ENCODE results near the gene RBBP6.

Gene RBBP6

GRCh38 chr16:24540602-24541210, 1.3 kb downstream of the RBBP6 start:
- POLR2A ChIA-PET, result interaction anchor here (1.0 kb wide), 1 partner anchor 9 kb away, joined by 4 read pairs; no protein-coding TSS in a partner anchor
- peak overlapping the region; percentile 77 to 100 (median 95) for H3K4me3 ChIP-seq (ENCODE audit: control insufficient read depth in 1 of 7, extremely low read depth in 1 of 7, insufficient read depth in 4 of 7, low read depth in 2 of 7, low read length in 6 of 7)
- H3K36me3 ChIP-seq (ENCODE audit: control insufficient read depth in 4 of 4, insufficient read depth in 4 of 4, low read length in 3 of 4), result peaks cover 0 to 16% (median 6%) of the 10 kb centered on the region in 4 experiments
- peaks cover 20 to 43% (median 28%) of the 10 kb centered on the region in 4 experiments for H3K4me1 ChIP-seq (ENCODE audit: control extremely low read depth in 1 of 4, control insufficient read depth in 4 of 4, insufficient read depth in 4 of 4, low read length in 3 of 4)
- peak in 2 of 3 donors; percentile 21 to 38 for DNase-seq
- CTCF ChIA-PET, result interaction anchor here (0.9 to 1.2 kb wide), 2 partner anchors 9 to 24 kb away, joined by 3 to 8 read pairs; no protein-coding TSS in a partner anchor
- no peaks in the 10 kb centered on the region for H3K27me3 ChIP-seq (replicated peaks in 2 of 5; ENCODE audit: control insufficient read depth in 4 of 5, insufficient read depth in 5 of 5, low read length in 4 of 5)
- H3K9me3 ChIP-seq (ENCODE audit: control extremely low read depth in 1 of 5, control insufficient read depth in 4 of 5, insufficient read depth in 2 of 5, low read depth in 1 of 5, low read length in 4 of 5), result no peaks in the 10 kb centered on the region
- WGBS (ENCODE audit: insufficient coverage), result 1% methylated on average over 9 of the region's 12 CpGs
- H3K27ac ChIP-seq (ENCODE audit: insufficient read depth in 1 of 2, low read depth in 1 of 2, low read length in 2 of 2, poor library complexity in 1 of 2, severe bottlenecking in 2 of 2), result peak overlapping the region; percentile 98 to 99

GRCh38 chr16:24541233-24541933, 2.0 kb downstream of the RBBP6 start:
- peaks cover 20 to 43% (median 28%) of the 10 kb centered on the region in 4 experiments for H3K4me1 ChIP-seq (ENCODE audit: control extremely low read depth in 1 of 4, control insufficient read depth in 4 of 4, insufficient read depth in 4 of 4, low read length in 3 of 4)
- H3K27me3 ChIP-seq (replicated peaks in 2 of 5; ENCODE audit: control insufficient read depth in 4 of 5, insufficient read depth in 5 of 5, low read length in 4 of 5), result no peaks in the 10 kb centered on the region
- peaks cover 2 to 18% (median 10%) of the 10 kb centered on the region in 4 experiments for H3K36me3 ChIP-seq (ENCODE audit: control insufficient read depth in 4 of 4, insufficient read depth in 4 of 4, low read length in 3 of 4)
- ChIA-PET CTCF (interaction anchor here (1.2 kb wide), 1 partner anchor 8 kb away, joined by 8 read pairs; no protein-coding TSS in a partner anchor), POLR2A (interaction anchor here (0.7 to 1.0 kb wide), 2 partner anchors 10 to 374 kb away, joined by 3 to 4 read pairs; no protein-coding TSS in a partner anchor)
- peak overlapping the region; percentile 98 to 99 for H3K27ac ChIP-seq (ENCODE audit: insufficient read depth in 1 of 2, low read depth in 1 of 2, low read length in 2 of 2, poor library complexity in 1 of 2, severe bottlenecking in 2 of 2)
- peak in 2 of 3 donors; percentile 7 to 26 for DNase-seq
- H3K9me3 ChIP-seq (ENCODE audit: control extremely low read depth in 1 of 5, control insufficient read depth in 4 of 5, insufficient read depth in 2 of 5, low read depth in 1 of 5, low read length in 4 of 5), result no peaks in the 10 kb centered on the region
- no CpG with 5 or more reads among the region's 7 CpGs for WGBS (ENCODE audit: insufficient coverage)
- H3K4me3 ChIP-seq (ENCODE audit: control insufficient read depth in 1 of 7, extremely low read depth in 1 of 7, insufficient read depth in 4 of 7, low read depth in 2 of 7, low read length in 6 of 7), result peak overlapping the region in 6 of 7 experiments; percentile 91 to 100 (median 96)

DNA sequence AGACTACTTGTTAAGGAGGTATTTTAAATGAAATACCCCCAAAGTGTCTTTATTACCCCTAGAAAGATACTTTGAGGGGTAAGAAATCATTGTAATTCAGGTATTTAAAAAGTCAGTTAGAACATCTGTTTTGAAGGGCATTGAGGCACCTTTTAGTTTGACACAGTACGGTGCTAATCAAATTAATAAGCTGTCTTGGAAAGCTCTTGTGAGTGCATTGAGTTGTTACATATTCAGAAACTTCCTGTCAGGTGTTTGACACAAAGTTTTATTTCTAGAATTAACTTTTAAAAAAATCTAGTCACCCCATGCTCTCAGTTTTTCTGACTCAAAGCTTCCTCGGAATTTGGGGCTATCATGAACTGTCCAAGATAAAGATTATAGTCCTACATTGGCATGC, 4.6 kb downstream of the RBBP6 start:
- ChIA-PET CTCF (interaction anchor here (0.9 kb wide), 1 partner anchor 10 kb away, joined by 3 read pairs; no protein-coding TSS in a partner anchor), POLR2A (interaction anchor here (0.6 kb wide), 1 partner anchor 695 kb away, joined by 3 read pairs; no protein-coding TSS in a partner anchor)
- Histone ChIP-seq H3K4me1 (ENCODE audit: control extremely low read depth in 1 of 4, control insufficient read depth in 4 of 4, insufficient read depth in 4 of 4, low read length in 3 of 4) (peaks cover 14 to 37% (median 24%) of the 10 kb centered on the region in 4 experiments), H3K4me3 (ENCODE audit: control insufficient read depth in 1 of 7, extremely low read depth in 1 of 7, insufficient read depth in 4 of 7, low read depth in 2 of 7, low read length in 6 of 7) (peak overlapping the region in 5 of 7 experiments; percentile 2 to 63 (median 11)), H3K27ac (ENCODE audit: insufficient read depth in 1 of 2, low read depth in 1 of 2, low read length in 2 of 2, poor library complexity in 1 of 2, severe bottlenecking in 2 of 2) (no peak overlapping the region), H3K9me3 (ENCODE audit: control extremely low read depth in 1 of 5, control insufficient read depth in 4 of 5, insufficient read depth in 2 of 5, low read depth in 1 of 5, low read length in 4 of 5) (no peaks in the 10 kb centered on the region), H3K27me3 (replicated peaks in 2 of 5; ENCODE audit: control insufficient read depth in 4 of 5, insufficient read depth in 5 of 5, low read length in 4 of 5) (no peaks in the 10 kb centered on the region), H3K36me3 (ENCODE audit: control insufficient read depth in 4 of 4, insufficient read depth in 4 of 4, low read length in 3 of 4) (peaks cover 14 to 32% (median 24%) of the 10 kb centered on the region in 4 experiments)
- DNase-seq, result no peak
- WGBS (ENCODE audit: insufficient coverage), result 40% methylated on average over 1 of the region's 2 CpGs

GRCh38 chr16:24544640-24545039, 5.3 kb downstream of the RBBP6 start:
- CTCF ChIA-PET, result no interaction called here
- POLR2A ChIA-PET, result interaction anchor here (0.6 kb wide), 1 partner anchor 695 kb away, joined by 3 read pairs; no protein-coding TSS in a partner anchor
- H3K4me1 ChIP-seq (ENCODE audit: control extremely low read depth in 1 of 4, control insufficient read depth in 4 of 4, insufficient read depth in 4 of 4, low read length in 3 of 4), result peaks cover 14 to 35% (median 23%) of the 10 kb centered on the region in 4 experiments
- no peaks in the 10 kb centered on the region for H3K27me3 ChIP-seq (replicated peaks in 2 of 5; ENCODE audit: control insufficient read depth in 4 of 5, insufficient read depth in 5 of 5, low read length in 4 of 5)
- no peak for DNase-seq
- H3K36me3 ChIP-seq (ENCODE audit: control insufficient read depth in 4 of 4, insufficient read depth in 4 of 4, low read length in 3 of 4), result peaks cover 14 to 39% (median 29%) of the 10 kb centered on the region in 4 experiments
- no peaks in the 10 kb centered on the region for H3K9me3 ChIP-seq (ENCODE audit: control extremely low read depth in 1 of 5, control insufficient read depth in 4 of 5, insufficient read depth in 2 of 5, low read depth in 1 of 5, low read length in 4 of 5)
- H3K27ac ChIP-seq (ENCODE audit: insufficient read depth in 1 of 2, low read depth in 1 of 2, low read length in 2 of 2, poor library complexity in 1 of 2, severe bottlenecking in 2 of 2), result no peak overlapping the region
- WGBS (ENCODE audit: insufficient coverage), result 97% methylated on average over 3 of the region's 3 CpGs
- H3K4me3 ChIP-seq (ENCODE audit: control insufficient read depth in 1 of 7, extremely low read depth in 1 of 7, insufficient read depth in 4 of 7, low read depth in 2 of 7, low read length in 6 of 7), result no peak overlapping the region

DNA sequence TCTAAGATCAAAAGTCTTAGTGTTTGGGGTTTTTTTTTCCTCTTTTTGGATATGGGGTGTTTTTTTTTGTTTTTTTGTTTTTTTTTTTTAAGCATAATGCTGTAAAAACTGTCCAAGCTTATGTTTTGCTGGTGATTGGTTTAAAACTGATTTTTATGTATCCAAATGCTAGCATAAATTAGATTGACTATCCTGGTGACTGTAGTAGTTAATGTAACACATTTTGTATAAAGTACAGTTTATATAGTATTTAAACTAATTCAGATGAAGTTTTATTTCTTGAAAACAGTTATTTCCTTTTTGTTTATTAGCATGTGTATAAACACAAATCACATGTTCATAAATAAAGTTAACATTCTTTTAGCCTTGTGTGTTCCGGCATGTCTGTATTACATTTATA, 10.9 kb downstream of the RBBP6 start:
- Histone ChIP-seq H3K4me3 (ENCODE audit: control insufficient read depth in 1 of 7, extremely low read depth in 1 of 7, insufficient read depth in 4 of 7, low read depth in 2 of 7, low read length in 6 of 7) (no peak overlapping the region), H3K36me3 (ENCODE audit: control insufficient read depth in 4 of 4, insufficient read depth in 4 of 4, low read length in 3 of 4) (peaks cover 29 to 62% (median 39%) of the 10 kb centered on the region in 4 experiments), H3K9me3 (ENCODE audit: control extremely low read depth in 1 of 5, control insufficient read depth in 4 of 5, insufficient read depth in 2 of 5, low read depth in 1 of 5, low read length in 4 of 5) (no peaks in the 10 kb centered on the region), H3K4me1 (ENCODE audit: control extremely low read depth in 1 of 4, control insufficient read depth in 4 of 4, insufficient read depth in 4 of 4, low read length in 3 of 4) (no peaks in the 10 kb centered on the region), H3K27me3 (replicated peaks in 2 of 5; ENCODE audit: control insufficient read depth in 4 of 5, insufficient read depth in 5 of 5, low read length in 4 of 5) (no peaks in the 10 kb centered on the region), H3K27ac (ENCODE audit: insufficient read depth in 1 of 2, low read depth in 1 of 2, low read length in 2 of 2, poor library complexity in 1 of 2, severe bottlenecking in 2 of 2) (no peak overlapping the region)
- DNase-seq, result no peak
- POLR2A ChIA-PET, result interaction anchor here (0.7 kb wide), 1 partner anchor 11 kb away, joined by 3 read pairs; the partner anchor contains the start of gene RBBP6
- CTCF ChIA-PET, result no interaction called here
- WGBS (ENCODE audit: insufficient coverage), result no CpG with 5 or more reads among the region's 1 CpG

DNA sequence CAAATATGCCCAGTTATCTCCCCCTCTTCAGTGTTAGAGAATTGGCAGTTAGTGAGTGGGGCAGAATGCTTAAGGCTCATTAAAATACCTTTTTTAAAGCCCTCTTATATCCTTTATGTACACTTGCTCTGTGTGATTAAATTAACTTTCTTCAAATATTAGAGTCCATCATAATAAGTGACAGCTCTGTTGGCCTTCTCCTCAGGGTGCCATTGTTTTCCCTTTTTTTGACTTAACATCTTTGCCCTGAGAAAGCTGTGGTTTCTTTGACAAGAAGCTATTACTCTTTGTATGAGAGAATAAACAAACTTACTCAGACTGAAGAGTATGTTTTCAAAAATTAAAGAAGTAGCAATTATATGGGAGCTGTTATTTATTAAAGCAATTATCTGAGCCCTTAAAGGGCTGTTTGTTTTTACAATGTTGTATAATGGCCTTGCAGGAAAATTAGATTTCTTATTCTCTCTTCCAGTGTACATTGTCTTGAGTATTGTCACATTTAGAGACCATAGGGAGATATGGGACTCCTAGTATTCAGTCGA, 13.4 kb downstream of the RBBP6 start:
- Histone ChIP-seq H3K9me3 (ENCODE audit: control extremely low read depth in 1 of 5, control insufficient read depth in 4 of 5, insufficient read depth in 2 of 5, low read depth in 1 of 5, low read length in 4 of 5) (no peaks in the 10 kb centered on the region), H3K4me1 (ENCODE audit: control extremely low read depth in 1 of 4, control insufficient read depth in 4 of 4, insufficient read depth in 4 of 4, low read length in 3 of 4) (no peaks in the 10 kb centered on the region), H3K36me3 (ENCODE audit: control insufficient read depth in 4 of 4, insufficient read depth in 4 of 4, low read length in 3 of 4) (peaks cover 21 to 68% (median 49%) of the 10 kb centered on the region in 4 experiments), H3K27ac (ENCODE audit: insufficient read depth in 1 of 2, low read depth in 1 of 2, low read length in 2 of 2, poor library complexity in 1 of 2, severe bottlenecking in 2 of 2) (no peak overlapping the region), H3K27me3 (replicated peaks in 2 of 5; ENCODE audit: control insufficient read depth in 4 of 5, insufficient read depth in 5 of 5, low read length in 4 of 5) (no peaks in the 10 kb centered on the region), H3K4me3 (ENCODE audit: control insufficient read depth in 1 of 7, extremely low read depth in 1 of 7, insufficient read depth in 4 of 7, low read depth in 2 of 7, low read length in 6 of 7) (no peak overlapping the region)
- DNase-seq, result no peak
- ChIA-PET CTCF (no interaction called here), POLR2A (no interaction called here)
- WGBS (ENCODE audit: insufficient coverage), result no CpG with 5 or more reads among the region's 1 CpG
